Smooth muscle cell (in vitro differentiated cells): ENCODE data around the gene DNAJC21. TPM values are rescaled to one million over a fixed set of nuclear protein-coding genes. Genes with fewer than 3 reads are reported as not detected.

Experiments used
- DNase-seq: peaks from one replicate; lab custom pipeline; 2025; ENCODE audit not compliant: unreplicated experiment; lab: John Stamatoyannopoulos, UW
- H2AFZ ChIP-seq: fragments of 200-600 bp; sonication (generic); 2 replicates; pipeline ENCODE4 v1.6.0; 2016; ENCODE audit warnings: antibody characterized with exemption, low read depth, mild to moderate bottlenecking
- H3F3A ChIP-seq: fragments of 200-600 bp; sonication (generic); 2 replicates; pipeline ENCODE4 v1.6.0; 2017; ENCODE audit warnings: antibody characterized with exemption, low read depth
- H3K27ac ChIP-seq: fragments of 200-600 bp; sonication (generic); 2 replicates; pipeline ENCODE4 v1.5.1; 2016; ENCODE audit warnings: low read depth, mild to moderate bottlenecking
- H3K27me3 ChIP-seq: fragments of 200-600 bp; sonication (generic); 2 replicates; pipeline ENCODE4 v1.6.1; 2016; ENCODE audit warnings: low read depth, mild to moderate bottlenecking
- H3K36me3 ChIP-seq: fragments of 200-600 bp; sonication (generic); 2 replicates; pipeline ENCODE4 v1.5.1; 2016; ENCODE audit warnings: low read depth
- H3K4me1 ChIP-seq: fragments of 200-600 bp; sonication (generic); 2 replicates; pipeline ENCODE4 v1.5.1; 2016; ENCODE audit warnings: low read depth
- H3K4me2 ChIP-seq: fragments of 200-600 bp; sonication (generic); 2 replicates; pipeline ENCODE4 v1.6.0; 2016; ENCODE audit warnings: mild to moderate bottlenecking
- H3K4me3 ChIP-seq: fragments of 200-600 bp; sonication (generic); 2 replicates; pipeline ENCODE4 v1.5.1; 2016; ENCODE audit warnings: mild to moderate bottlenecking
- H3K79me2 ChIP-seq: fragments of 200-600 bp; sonication (generic); 2 replicates; pipeline ENCODE4 v1.6.0; 2016; ENCODE audit warnings: low read depth, mild to moderate bottlenecking
- H3K9ac ChIP-seq: fragments of 200-600 bp; sonication (generic); 2 replicates; pipeline ENCODE4 v1.6.0; 2016; ENCODE audit warnings: low read depth
- H3K9me3 ChIP-seq: fragments of 200-600 bp; sonication (generic); replicated peaks from 2 replicates; pipeline ENCODE4 v1.5.1; 2016; ENCODE audit warnings: low read depth
- H4K20me1 ChIP-seq: fragments of 200-600 bp; sonication (generic); 2 replicates; pipeline ENCODE4 v1.6.0; 2016; ENCODE audit warnings: low read depth
- WGBS: methylation state at CpG from one replicate; pipeline ENCODE4 v1.1.7; 2016; ENCODE audit warnings: low lambda C conversion rate; 5-methylcytosine and 5-hydroxymethylcytosine counted together
- polyA plus RNA-seq: library from polyadenylated mRNA; unstranded; fragments of >200 nt; fragmentation: Nextera tagmentation; extraction: Ambion mirVana; gene quantifications from 2 replicates; pipeline ENCODE4 v1.2.1, GENCODE V29; 2016
- total RNA-seq: library from RNA; depleted of rRNA; stranded (reverse); fragments of >200 nt; gene quantifications from 2 replicates; pipeline ENCODE4 v1.2.3, GENCODE V29; 2014
- TF ChIP-seq, protein P1 (sequence below): fragments of 200-600 bp; sonication (generic); IDR thresholded peaks from 2 replicates; pipeline ENCODE4 v1.5.1; 2017; ENCODE audit warnings: borderline replicate concordance, mild to moderate bottlenecking, antibody characterized with exemption; ENCODE audit not compliant: insufficient read depth, poor library complexity, severe bottlenecking

Gene DNAJC21
- total and polyA plus RNA-seq, 2 experiments from 2014 or later: 21.8 to 27.9 TPM

DNA sequence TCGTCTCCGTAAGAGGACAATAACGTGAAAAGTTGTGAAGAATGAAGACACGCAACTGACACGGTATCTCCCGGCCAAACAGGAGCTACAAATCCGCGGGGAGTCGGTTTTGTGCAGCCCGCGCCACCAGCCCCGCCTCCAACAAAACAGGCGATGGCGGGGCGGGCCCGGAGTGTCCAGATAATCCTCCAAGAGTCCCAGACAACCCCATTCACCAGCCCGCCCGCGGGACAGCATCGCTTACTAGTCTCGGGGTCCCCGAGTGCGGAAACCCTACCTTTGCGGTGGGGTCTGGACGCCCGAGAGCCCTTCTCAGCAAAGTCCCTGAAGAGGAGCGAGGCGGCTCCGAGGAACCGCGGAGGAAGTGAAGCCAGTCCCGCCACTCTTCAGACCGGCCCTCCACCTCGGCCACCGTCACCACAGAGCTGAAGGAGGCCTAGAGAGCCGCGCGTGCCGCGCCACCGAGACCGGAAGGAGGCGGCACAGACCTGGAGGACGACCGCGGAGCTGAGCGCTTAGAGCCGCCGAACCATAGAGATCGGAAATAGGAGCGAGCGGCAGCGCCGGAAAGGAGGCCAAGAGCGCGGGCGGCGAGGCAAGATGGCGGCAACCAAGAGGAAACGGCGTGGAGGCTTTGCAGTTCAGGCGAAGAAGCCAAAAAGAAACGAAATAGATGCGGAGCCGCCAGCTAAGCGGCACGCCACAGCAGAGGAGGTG is 14.1 kb upstream of the DNAJC21 start, which contains the start of the genes BRIX1 and RAD1:
Gene BRIX1, plus strand, starts transcription at position 573 of the 717 bp plus-strand sequence. Its CDS starts 28 bp downstream, at position 601.
Gene RAD1, minus strand, starts transcription at position 366 of the 717 bp plus-strand sequence. CDS start 612 bp downstream, outside the sequence.
- peak within 1 kb of the TSS; percentile 88 for H2AFZ ChIP-seq
- peak within 1 kb of the TSS; percentile 78 for H3K27ac ChIP-seq
- no peaks in the 10 kb centered on the region for H3F3A ChIP-seq
- no peaks in the 10 kb centered on the region for H4K20me1 ChIP-seq
- peaks cover 71% of the 10 kb centered on the region for H3K79me2 ChIP-seq
- H3K9ac ChIP-seq: peak within 1 kb of the TSS; percentile 85
- peaks cover 21% of the 10 kb centered on the region for H3K4me1 ChIP-seq
- WGBS: under 1% methylated on average over 67 of the region's 67 CpGs
- peak within 1 kb of the TSS; percentile 98 for H3K4me3 ChIP-seq
- H3K9me3 ChIP-seq: no peaks in the 10 kb centered on the region
- peak within 1 kb of the TSS; percentile 98 for H3K4me2 ChIP-seq
- H3K27me3 ChIP-seq: no peaks in the 10 kb centered on the region
- TF ChIP-seq, protein P1, sequence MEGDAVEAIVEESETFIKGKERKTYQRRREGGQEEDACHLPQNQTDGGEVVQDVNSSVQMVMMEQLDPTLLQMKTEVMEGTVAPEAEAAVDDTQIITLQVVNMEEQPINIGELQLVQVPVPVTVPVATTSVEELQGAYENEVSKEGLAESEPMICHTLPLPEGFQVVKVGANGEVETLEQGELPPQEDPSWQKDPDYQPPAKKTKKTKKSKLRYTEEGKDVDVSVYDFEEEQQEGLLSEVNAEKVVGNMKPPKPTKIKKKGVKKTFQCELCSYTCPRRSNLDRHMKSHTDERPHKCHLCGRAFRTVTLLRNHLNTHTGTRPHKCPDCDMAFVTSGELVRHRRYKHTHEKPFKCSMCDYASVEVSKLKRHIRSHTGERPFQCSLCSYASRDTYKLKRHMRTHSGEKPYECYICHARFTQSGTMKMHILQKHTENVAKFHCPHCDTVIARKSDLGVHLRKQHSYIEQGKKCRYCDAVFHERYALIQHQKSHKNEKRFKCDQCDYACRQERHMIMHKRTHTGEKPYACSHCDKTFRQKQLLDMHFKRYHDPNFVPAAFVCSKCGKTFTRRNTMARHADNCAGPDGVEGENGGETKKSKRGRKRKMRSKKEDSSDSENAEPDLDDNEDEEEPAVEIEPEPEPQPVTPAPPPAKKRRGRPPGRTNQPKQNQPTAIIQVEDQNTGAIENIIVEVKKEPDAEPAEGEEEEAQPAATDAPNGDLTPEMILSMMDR: no peak
- DNase-seq: peak; percentile 88
- peaks cover 14% of the 10 kb centered on the region for H3K36me3 ChIP-seq

DNA sequence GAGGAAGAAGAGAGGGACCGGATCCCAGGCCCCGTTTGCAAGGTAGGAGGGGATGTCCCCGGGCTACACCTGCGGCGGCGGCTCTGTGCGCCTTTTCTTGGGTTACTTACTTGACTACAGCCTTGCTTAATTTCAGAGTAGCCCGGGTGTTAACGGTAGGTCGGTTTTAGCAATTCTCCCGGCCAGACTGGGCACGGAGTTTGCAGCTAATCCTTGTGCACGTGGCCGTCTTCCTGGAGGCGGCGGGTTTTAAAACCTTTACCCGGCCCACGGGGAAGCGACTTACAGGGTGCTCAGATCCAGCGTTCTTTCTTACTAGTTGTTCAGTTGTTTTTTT is 13.5 kb upstream of the DNAJC21 start:
- Histone ChIP-seq H3F3A (no peaks in the 10 kb centered on the region), H3K36me3 (peaks cover 13% of the 10 kb centered on the region), H2AFZ (peak overlapping the region; percentile 88), H3K4me1 (peaks cover 21% of the 10 kb centered on the region), H3K27ac (peak overlapping the region; percentile 78), H4K20me1 (no peaks in the 10 kb centered on the region), H3K9ac (peak overlapping the region; percentile 85), H3K79me2 (peaks cover 72% of the 10 kb centered on the region), H3K4me3 (peak overlapping the region; percentile 98), H3K27me3 (no peaks in the 10 kb centered on the region), H3K4me2 (peak overlapping the region; percentile 98), H3K9me3 (no peaks in the 10 kb centered on the region)
- TF ChIP-seq, protein P1: no peak
- WGBS: under 1% methylated on average over 20 of the region's 20 CpGs
- no peak for DNase-seq

DNA sequence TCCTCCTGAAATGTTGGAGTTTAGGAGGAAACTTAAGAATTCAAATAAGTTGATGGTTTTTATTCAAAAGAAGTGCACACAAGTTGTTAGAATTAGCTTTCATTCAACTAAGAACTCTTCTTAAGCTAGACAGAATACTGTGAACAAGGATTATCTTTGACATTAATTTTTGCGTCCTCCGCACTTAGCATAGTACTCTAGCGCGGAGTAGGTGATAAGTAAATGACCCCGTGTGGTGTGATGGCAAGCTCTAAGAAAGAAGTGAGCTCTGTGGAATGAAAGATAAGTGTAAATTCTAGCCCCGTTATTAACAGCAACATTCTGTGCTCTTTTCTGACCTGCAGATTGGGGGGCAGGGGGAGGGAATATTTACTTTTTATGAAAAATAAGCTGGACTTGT is 12.8 kb upstream of the DNAJC21 start:
- TF ChIP-seq, protein P1: no peak
- Histone ChIP-seq H2AFZ (no peak overlapping the region), H3K79me2 (peaks cover 70% of the 10 kb centered on the region), H3K4me3 (peak overlapping the region; percentile 98), H3K27ac (no peak overlapping the region), H3K9me3 (no peaks in the 10 kb centered on the region), H3K27me3 (no peaks in the 10 kb centered on the region), H3K36me3 (peaks cover 12% of the 10 kb centered on the region), H3K4me1 (peaks cover 21% of the 10 kb centered on the region), H3K9ac (peak overlapping the region; percentile 85), H3F3A (no peaks in the 10 kb centered on the region), H4K20me1 (no peaks in the 10 kb centered on the region), H3K4me2 (peak overlapping the region; percentile 98)
- no peak for DNase-seq
- 9% methylated on average over 6 of the region's 6 CpGs for WGBS
